ENCODE measurements around the gene ADGRF1.
"Not testable (repeated sequence)": the region's sequence is repeated elsewhere in the genome, so short reads cannot be mapped to it uniquely, and the experiment has no call there.

ADGRF1 gene

GRCh38 chr6:47042275-47042791 lies at the start of gene ADGRF1:
ADGRF1 (minus strand) TSS chr6:47042332; CDS start chr6:47029061, 13,271 bp downstream.
- DNase-seq (ENCODE audit: low spot score), result no peak

GRCh38 chr6:47090881-47091280 lies 48.7 kb upstream of the ADGRF1 start:
- no peak for DNase-seq (ENCODE audit: low spot score)

- DNase-seq (ENCODE audit: low spot score), result not testable (repeated sequence)
Observed at GRCh38 chr6:47089473-47089872, 47.3 kb upstream of the ADGRF1 start.

- DNase-seq (ENCODE audit: low spot score), result no peak
Observed at GRCh38 chr6:47086051-47086770, 44.1 kb upstream of the ADGRF1 start.

GRCh38 chr6:47084610-47085009 lies 42.5 kb upstream of the ADGRF1 start:
- DNase-seq (ENCODE audit: low spot score), result no peak

GRCh38 chr6:47083586-47084047 lies 41.5 kb upstream of the ADGRF1 start:
- DNase-seq (ENCODE audit: low spot score), result no peak

GRCh38 chr6:47080083-47080596 lies 38.0 kb upstream of the ADGRF1 start:
- no peak for DNase-seq (ENCODE audit: low spot score)

- DNase-seq (ENCODE audit: low spot score), result no peak
Observed at GRCh38 chr6:47079638-47080037, 37.5 kb upstream of the ADGRF1 start.

- no peak for DNase-seq (ENCODE audit: low spot score)
Observed at GRCh38 chr6:47078991-47079390, 36.9 kb upstream of the ADGRF1 start.

- no peak for DNase-seq (ENCODE audit: low spot score)
Observed at GRCh38 chr6:47076422-47077344, 34.6 kb upstream of the ADGRF1 start.

GRCh38 chr6:47075741-47076421 lies 33.7 kb upstream of the ADGRF1 start:
- no peak for DNase-seq (ENCODE audit: low spot score)

- DNase-seq (ENCODE audit: low spot score), result no peak
Observed at GRCh38 chr6:47075168-47075567, 33.0 kb upstream of the ADGRF1 start.

GRCh38 chr6:47073125-47074110 lies 31.3 kb upstream of the ADGRF1 start:
- no peak for DNase-seq (ENCODE audit: low spot score)

GRCh38 chr6:47072667-47073066 lies 30.5 kb upstream of the ADGRF1 start:
- DNase-seq (ENCODE audit: low spot score), result no peak

GRCh38 chr6:47071681-47072080 lies 29.5 kb upstream of the ADGRF1 start:
- peak; percentile 63 for DNase-seq (ENCODE audit: low spot score)

GRCh38 chr6:47070461-47070860 lies 28.3 kb upstream of the ADGRF1 start:
- no peak for DNase-seq (ENCODE audit: low spot score)

GRCh38 chr6:47069156-47069555 lies 27.0 kb upstream of the ADGRF1 start:
- DNase-seq (ENCODE audit: low spot score), result no peak

- no peak for DNase-seq (ENCODE audit: low spot score)
Observed at GRCh38 chr6:47066418-47066817, 24.3 kb upstream of the ADGRF1 start.

- DNase-seq (ENCODE audit: low spot score), result no peak
Observed at GRCh38 chr6:47064274-47064673, 22.1 kb upstream of the ADGRF1 start.

GRCh38 chr6:47062346-47062745 lies 20.2 kb upstream of the ADGRF1 start:
- no peak for DNase-seq (ENCODE audit: low spot score)
